Stimulated activated naive CD8-positive, alpha-beta T cell treated with anti-CD3 and anti-CD28 coated beads, Interleukin-15, Interleukin-2, amounts not matched to agents 100 ng/mL and 50 ng/mL, for 24 hours (primary cell): ENCODE data around the gene KIAA1217.

Experiments used
- H3K27ac Mint-ChIP-seq: one replicate; pipeline ENCODE4 v1.8.0; 2021; ENCODE audit warnings: mild to moderate bottlenecking, mixed read lengths
- H3K27me3 Mint-ChIP-seq: one replicate; pipeline ENCODE4 v1.8.0; 2021; ENCODE audit warnings: mixed read lengths
- H3K36me3 Mint-ChIP-seq: one replicate; pipeline ENCODE4 v1.8.0; 2021; ENCODE audit warnings: low read depth, mixed read lengths
- H3K4me1 Mint-ChIP-seq: one replicate; pipeline ENCODE4 v1.8.0; 2021; ENCODE audit warnings: low read depth, mixed read lengths
- H3K4me3 Mint-ChIP-seq: one replicate; pipeline ENCODE4 v1.8.0; 2021; ENCODE audit warnings: mild to moderate bottlenecking, mixed read lengths
- H3K9me3 Mint-ChIP-seq: one replicate; pipeline ENCODE4 v1.8.0; 2021; ENCODE audit warnings: mixed read lengths

The KIAA1217 gene

GRCh38 chr10:24249829-24250415 is 41.0 kb downstream of the KIAA1217 start:
- no peaks in the 10 kb centered on the region for H3K36me3 Mint-ChIP-seq
- H3K4me3 Mint-ChIP-seq, result no peak overlapping the region
- H3K27ac Mint-ChIP-seq, result no peak overlapping the region
- no peaks in the 10 kb centered on the region for H3K9me3 Mint-ChIP-seq
- H3K27me3 Mint-ChIP-seq, result peaks cover 6% of the 10 kb centered on the region
- no peaks in the 10 kb centered on the region for H3K4me1 Mint-ChIP-seq

- no peak overlapping the region for H3K27ac Mint-ChIP-seq
- H3K36me3 Mint-ChIP-seq, result no peaks in the 10 kb centered on the region
- no peaks in the 10 kb centered on the region for H3K9me3 Mint-ChIP-seq
- peaks cover 3% of the 10 kb centered on the region for H3K27me3 Mint-ChIP-seq
- no peak overlapping the region for H3K4me3 Mint-ChIP-seq
- H3K4me1 Mint-ChIP-seq, result no peaks in the 10 kb centered on the region
Measured at GRCh38 chr10:24251547-24251946, 42.6 kb downstream of the KIAA1217 start.

- H3K4me3 Mint-ChIP-seq, result no peak overlapping the region
- H3K27ac Mint-ChIP-seq, result no peak overlapping the region
- no peaks in the 10 kb centered on the region for H3K4me1 Mint-ChIP-seq
- no peaks in the 10 kb centered on the region for H3K9me3 Mint-ChIP-seq
- H3K27me3 Mint-ChIP-seq, result peaks cover 3% of the 10 kb centered on the region
- H3K36me3 Mint-ChIP-seq, result no peaks in the 10 kb centered on the region
Measured at GRCh38 chr10:24254180-24254579, 45.2 kb downstream of the KIAA1217 start.

- no peaks in the 10 kb centered on the region for H3K4me1 Mint-ChIP-seq
- peaks cover 3% of the 10 kb centered on the region for H3K27me3 Mint-ChIP-seq
- H3K9me3 Mint-ChIP-seq, result no peaks in the 10 kb centered on the region
- H3K4me3 Mint-ChIP-seq, result no peak overlapping the region
- no peak overlapping the region for H3K27ac Mint-ChIP-seq
- H3K36me3 Mint-ChIP-seq, result no peaks in the 10 kb centered on the region
Measured at GRCh38 chr10:24255115-24255880, 46.4 kb downstream of the KIAA1217 start.

DNA sequence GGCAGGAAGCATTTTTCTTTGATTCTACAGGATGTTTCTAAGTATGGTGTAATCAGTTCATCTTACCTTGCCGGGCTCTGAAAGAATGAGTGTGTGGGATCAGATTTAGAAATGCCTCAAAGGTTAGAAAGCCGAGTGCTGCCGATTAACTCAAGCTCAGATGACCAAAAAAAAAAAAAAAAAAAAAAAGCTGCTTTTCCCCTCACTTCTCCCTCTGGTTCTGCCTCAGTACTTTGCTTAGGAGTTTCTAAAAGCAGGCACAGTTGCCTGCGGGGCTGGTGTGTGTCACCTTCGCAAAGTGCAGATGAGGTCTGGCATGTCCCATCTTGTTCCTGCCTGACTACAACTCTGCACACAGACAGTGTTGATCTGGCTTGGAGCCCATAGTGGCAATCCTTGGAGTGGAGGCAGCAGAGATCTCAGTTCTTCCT is 47.0 kb downstream of the KIAA1217 start:
- H3K36me3 Mint-ChIP-seq, result no peaks in the 10 kb centered on the region
- no peak overlapping the region for H3K27ac Mint-ChIP-seq
- H3K9me3 Mint-ChIP-seq, result no peaks in the 10 kb centered on the region
- no peaks in the 10 kb centered on the region for H3K4me1 Mint-ChIP-seq
- H3K4me3 Mint-ChIP-seq, result no peak overlapping the region
- peaks cover 3% of the 10 kb centered on the region for H3K27me3 Mint-ChIP-seq

GRCh38 chr10:24256619-24257107 is 47.7 kb downstream of the KIAA1217 start:
- no peak overlapping the region for H3K27ac Mint-ChIP-seq
- H3K4me1 Mint-ChIP-seq, result no peaks in the 10 kb centered on the region
- H3K36me3 Mint-ChIP-seq, result no peaks in the 10 kb centered on the region
- no peaks in the 10 kb centered on the region for H3K9me3 Mint-ChIP-seq
- H3K4me3 Mint-ChIP-seq, result no peak overlapping the region
- peaks cover 3% of the 10 kb centered on the region for H3K27me3 Mint-ChIP-seq

DNA sequence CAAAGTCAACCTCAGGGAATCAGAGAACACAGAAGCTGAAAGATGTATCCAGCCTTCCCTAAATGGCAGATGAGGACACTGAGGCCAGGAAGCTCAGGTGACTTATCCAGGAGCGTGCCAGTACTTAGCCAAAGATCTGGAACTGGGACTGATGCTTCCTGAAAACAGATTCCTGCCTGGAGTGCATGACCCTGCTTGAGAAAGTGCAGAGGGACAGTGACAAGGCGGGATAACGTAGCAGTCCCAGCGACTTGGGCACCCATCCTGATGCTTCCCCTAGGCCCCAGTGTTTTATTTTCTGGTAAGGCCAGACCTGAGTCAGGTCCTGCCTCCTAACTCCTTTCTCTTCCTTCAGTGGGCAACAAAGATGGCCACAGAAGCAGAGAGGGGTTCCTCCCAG is 48.6 kb downstream of the KIAA1217 start:
- no peak overlapping the region for H3K4me3 Mint-ChIP-seq
- no peaks in the 10 kb centered on the region for H3K4me1 Mint-ChIP-seq
- H3K9me3 Mint-ChIP-seq, result no peaks in the 10 kb centered on the region
- H3K27me3 Mint-ChIP-seq, result peaks cover under 1% of the 10 kb centered on the region
- no peak overlapping the region for H3K27ac Mint-ChIP-seq
- no peaks in the 10 kb centered on the region for H3K36me3 Mint-ChIP-seq

DNA sequence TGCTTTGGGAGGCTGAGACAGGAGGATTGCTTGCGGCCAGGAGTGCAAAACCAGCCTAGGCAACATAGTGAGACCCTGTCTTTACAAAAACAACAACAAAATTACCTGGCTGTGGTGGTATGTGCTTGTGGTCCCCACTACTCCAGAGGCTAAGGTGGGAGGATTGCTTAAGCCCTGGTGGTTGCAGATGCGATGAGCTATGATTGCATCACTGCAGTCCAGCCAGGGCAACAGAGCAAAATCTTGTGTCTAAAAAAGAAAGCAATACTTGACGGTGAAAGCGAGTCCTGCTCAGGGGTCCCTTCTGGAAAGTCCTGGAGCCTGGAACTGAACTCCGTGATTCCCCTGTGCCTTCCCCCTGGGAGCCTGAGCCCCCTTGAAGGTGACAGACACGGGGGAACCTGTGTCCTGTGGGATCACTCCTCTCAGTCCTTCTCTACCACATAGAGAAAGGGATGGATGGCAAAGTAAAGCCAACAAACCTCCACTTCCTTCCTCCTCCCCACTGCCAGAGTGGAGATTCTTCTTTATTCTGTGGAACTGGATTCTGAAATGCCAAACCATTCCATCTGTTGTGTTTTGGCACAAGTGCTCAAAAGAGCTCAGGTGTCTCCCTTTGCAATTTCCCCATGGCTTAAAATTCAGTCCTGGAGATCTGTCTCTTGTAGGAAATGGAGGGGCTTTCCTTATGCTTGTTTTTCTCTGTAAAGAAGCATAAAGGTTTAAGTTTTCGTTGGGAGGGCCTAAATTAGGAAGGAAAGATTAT is 50.6 kb downstream of the KIAA1217 start:
- Mint-ChIP-seq H3K4me1 (no peaks in the 10 kb centered on the region), H3K27me3 (no peaks in the 10 kb centered on the region), H3K27ac (no peak overlapping the region), H3K4me3 (no peak overlapping the region), H3K36me3 (no peaks in the 10 kb centered on the region), H3K9me3 (no peaks in the 10 kb centered on the region)

- Mint-ChIP-seq H3K27ac (no peak overlapping the region), H3K36me3 (no peaks in the 10 kb centered on the region), H3K27me3 (peaks cover 4% of the 10 kb centered on the region), H3K4me1 (no peaks in the 10 kb centered on the region), H3K9me3 (peaks cover 7% of the 10 kb centered on the region), H3K4me3 (no peak overlapping the region)
Measured at GRCh38 chr10:24261627-24262026, 52.7 kb downstream of the KIAA1217 start.

GRCh38 chr10:24262929-24263590 is 54.1 kb downstream of the KIAA1217 start:
- peaks cover 4% of the 10 kb centered on the region for H3K27me3 Mint-ChIP-seq
- peaks cover 7% of the 10 kb centered on the region for H3K9me3 Mint-ChIP-seq
- no peak overlapping the region for H3K27ac Mint-ChIP-seq
- H3K4me1 Mint-ChIP-seq, result no peaks in the 10 kb centered on the region
- no peak overlapping the region for H3K4me3 Mint-ChIP-seq
- no peaks in the 10 kb centered on the region for H3K36me3 Mint-ChIP-seq

DNA sequence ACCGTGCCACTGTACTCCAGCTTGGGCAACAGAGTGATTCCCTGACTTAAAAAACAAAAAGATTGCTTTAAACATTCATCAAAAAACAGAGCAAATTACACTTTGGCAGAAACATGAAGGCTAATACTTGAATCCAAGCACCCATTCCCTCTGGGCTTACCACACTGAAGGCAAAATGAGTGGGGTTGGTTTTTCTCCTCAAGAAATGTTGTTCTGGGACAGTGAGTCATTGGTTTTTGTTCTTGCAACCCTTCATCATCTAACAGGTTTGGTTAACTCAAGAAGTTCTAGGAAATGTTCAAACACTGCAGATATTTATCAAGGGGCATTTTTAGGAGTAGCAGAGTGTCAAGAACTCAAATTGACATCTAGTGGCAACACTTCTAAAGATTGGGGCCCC is 60.5 kb downstream of the KIAA1217 start:
- no peak overlapping the region for H3K27ac Mint-ChIP-seq
- no peaks in the 10 kb centered on the region for H3K4me1 Mint-ChIP-seq
- no peaks in the 10 kb centered on the region for H3K36me3 Mint-ChIP-seq
- H3K4me3 Mint-ChIP-seq, result no peak overlapping the region
- peaks cover 7% of the 10 kb centered on the region for H3K9me3 Mint-ChIP-seq
- H3K27me3 Mint-ChIP-seq, result peaks cover 4% of the 10 kb centered on the region

DNA sequence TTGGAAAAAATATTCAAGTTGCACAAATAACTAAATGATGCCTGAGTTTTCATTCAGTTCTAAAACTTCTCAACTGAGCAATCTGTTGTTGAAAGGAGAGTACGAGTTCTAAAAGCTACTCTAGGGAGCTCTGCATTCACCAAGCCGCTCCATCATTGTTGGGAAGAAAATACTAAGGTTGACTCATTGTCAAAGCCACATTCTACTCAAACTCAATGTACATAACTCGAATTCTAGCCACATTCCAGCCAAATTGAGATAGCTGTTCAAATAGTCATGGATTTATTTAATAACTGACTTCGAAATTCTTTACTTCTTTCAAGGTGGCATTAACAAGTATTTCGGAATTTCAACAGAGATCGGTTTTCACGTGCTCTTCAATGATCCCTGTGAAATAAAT is 63.4 kb downstream of the KIAA1217 start:
- H3K27me3 Mint-ChIP-seq, result no peaks in the 10 kb centered on the region
- H3K36me3 Mint-ChIP-seq, result no peaks in the 10 kb centered on the region
- H3K4me3 Mint-ChIP-seq, result no peak overlapping the region
- no peaks in the 10 kb centered on the region for H3K9me3 Mint-ChIP-seq
- no peaks in the 10 kb centered on the region for H3K4me1 Mint-ChIP-seq
- H3K27ac Mint-ChIP-seq, result no peak overlapping the region

DNA sequence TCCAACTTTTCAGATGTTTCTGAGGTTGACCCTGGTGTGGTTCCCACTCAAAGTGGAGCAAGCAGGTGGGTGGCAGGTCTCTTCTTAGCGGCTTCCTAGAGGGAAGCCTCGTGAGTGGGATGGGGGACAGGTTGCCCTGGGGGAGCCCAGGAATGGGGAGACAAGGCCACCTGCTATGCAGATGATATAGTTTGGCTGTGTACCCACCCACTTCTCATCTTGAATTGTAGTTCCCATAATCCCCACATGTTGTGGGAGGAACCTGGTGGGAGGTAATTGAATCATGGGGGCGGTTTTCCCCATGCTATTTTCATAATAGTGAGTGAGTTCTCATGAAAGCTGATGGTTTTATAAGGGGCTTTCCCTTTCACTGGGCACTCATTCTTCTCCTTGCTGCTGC is 68.3 kb downstream of the KIAA1217 start:
- H3K9me3 Mint-ChIP-seq, result peaks cover 14% of the 10 kb centered on the region
- no peak overlapping the region for H3K4me3 Mint-ChIP-seq
- H3K27me3 Mint-ChIP-seq, result no peaks in the 10 kb centered on the region
- no peaks in the 10 kb centered on the region for H3K36me3 Mint-ChIP-seq
- H3K27ac Mint-ChIP-seq, result no peak overlapping the region
- no peaks in the 10 kb centered on the region for H3K4me1 Mint-ChIP-seq

GRCh38 chr10:24277771-24278170 is 68.8 kb downstream of the KIAA1217 start:
- no peaks in the 10 kb centered on the region for H3K36me3 Mint-ChIP-seq
- H3K27ac Mint-ChIP-seq, result no peak overlapping the region
- peaks cover 18% of the 10 kb centered on the region for H3K9me3 Mint-ChIP-seq
- no peak overlapping the region for H3K4me3 Mint-ChIP-seq
- no peaks in the 10 kb centered on the region for H3K4me1 Mint-ChIP-seq
- no peaks in the 10 kb centered on the region for H3K27me3 Mint-ChIP-seq
